GM18505 (cell line): Measurements from ENCODE around the gene MFRP.

ENCODE experiments used
- ATAC-seq: cut with Tn5 transposase; IDR thresholded peaks from one replicate; pipeline ENCODE4 v1.9.1; 2021; ENCODE audit not compliant: unreplicated experiment
- POLR2A ChIP-seq: IDR thresholded peaks from 4 replicates; pipeline ENCODE4 v1.6.1; 2011; ENCODE audit warnings: borderline replicate concordance; ENCODE audit not compliant: insufficient read depth, insufficient read length; ENCODE audit errors: extremely low read depth

The MFRP gene

DNA sequence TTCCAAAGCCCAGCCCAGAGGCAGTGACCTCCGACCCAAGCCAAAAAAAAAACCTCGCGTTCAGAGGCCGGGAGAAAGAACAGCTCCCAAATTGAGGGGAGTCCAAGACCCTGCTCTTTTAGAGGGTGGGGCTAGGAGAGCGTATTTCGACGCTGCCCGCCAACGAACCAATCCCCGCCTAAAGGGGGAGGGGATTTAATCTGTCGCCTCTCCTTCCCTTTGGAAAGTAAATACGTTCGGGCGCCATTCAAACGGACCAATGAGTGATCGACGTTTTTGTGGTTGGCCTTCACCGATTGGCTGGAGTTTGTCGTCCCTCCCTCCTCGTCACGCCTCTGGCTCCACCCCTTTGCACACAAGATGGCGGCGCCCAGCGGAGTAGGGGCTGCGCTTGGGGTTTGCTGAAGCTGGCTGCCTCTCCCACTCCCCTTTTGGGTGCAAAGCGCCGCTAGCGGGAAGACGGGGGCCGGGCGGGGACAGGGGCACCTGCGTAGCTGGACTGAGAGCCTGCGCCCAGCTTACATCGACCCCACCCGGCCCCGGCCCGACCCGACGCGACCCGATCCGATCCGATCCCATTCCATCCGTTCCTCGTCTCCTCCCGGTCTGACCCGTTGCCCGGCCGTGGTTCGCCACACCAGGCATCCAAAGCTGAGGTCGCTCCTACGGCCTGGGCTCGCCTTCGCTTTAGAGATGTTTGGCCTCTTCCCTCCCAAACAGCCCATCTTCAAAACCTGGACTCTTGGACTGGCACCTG is 12.2 kb downstream of the MFRP start, which contains the start of gene RNF26:
RNF26 (plus strand) TSS at position 354 of the 757 bp plus-strand sequence. CDS start 596 bp downstream, outside the sequence.
- TF ChIP-seq POLR2A, result peak; percentile 76
- peak; percentile 88 for ATAC-seq

DNA sequence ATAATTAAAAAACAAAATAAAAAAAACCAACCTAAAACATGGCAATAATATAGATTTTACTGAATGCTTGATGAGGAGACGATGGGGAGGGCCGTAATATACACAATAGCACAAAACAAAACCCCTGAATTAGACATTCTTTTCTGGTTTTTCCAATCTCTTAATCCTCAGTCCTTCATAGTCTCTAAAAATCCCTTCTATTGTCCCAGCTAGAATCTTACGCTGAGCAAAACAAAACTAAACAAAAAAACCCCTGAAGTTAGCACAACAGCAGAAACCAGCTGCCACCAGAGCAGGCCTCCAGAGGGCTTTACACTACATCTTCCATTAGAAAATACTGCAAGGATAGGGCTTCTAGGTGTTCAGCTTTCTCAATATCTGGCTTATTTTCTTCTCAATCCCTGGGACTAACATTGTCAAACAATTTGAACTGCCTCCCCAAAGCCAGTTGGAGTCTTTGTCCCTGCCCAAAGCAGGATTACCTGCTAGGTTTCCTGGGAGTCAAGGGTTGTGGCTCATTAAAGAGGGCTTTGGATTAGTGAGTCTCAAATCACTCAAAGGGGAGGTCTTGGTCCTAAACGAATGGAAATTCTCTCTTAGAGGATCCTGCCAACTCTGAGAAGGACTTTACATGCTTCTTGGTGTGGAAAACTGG is 14.3 kb downstream of the MFRP start:
- ATAC-seq, result no peak
- TF ChIP-seq POLR2A, result no peak

DNA sequence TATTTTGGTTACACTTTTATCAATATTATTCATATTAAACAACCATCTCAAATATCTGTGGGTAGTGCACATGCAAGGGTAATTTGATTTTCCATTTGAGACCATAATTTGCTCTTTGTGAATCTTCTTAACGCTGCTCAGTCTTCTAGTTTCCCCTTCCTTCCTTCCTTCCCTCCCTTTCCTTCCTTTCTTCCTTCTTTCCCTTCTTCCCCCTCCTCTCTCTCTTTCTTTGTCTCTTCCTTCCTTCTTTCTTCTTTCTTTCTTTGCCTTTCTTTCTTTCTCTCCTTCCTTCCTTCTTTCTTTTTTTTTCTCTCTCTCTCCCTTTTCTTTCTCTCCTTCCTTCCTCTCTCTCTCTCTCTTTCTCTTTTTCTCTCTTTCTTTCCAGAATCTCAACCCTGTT is 16.3 kb downstream of the MFRP start:
- no peak for ATAC-seq
- TF ChIP-seq POLR2A, result no peak

GRCh38 chr11:119329320-119329719 is 17.2 kb downstream of the MFRP start:
- ATAC-seq, result no peak
- no peak for TF ChIP-seq POLR2A

DNA sequence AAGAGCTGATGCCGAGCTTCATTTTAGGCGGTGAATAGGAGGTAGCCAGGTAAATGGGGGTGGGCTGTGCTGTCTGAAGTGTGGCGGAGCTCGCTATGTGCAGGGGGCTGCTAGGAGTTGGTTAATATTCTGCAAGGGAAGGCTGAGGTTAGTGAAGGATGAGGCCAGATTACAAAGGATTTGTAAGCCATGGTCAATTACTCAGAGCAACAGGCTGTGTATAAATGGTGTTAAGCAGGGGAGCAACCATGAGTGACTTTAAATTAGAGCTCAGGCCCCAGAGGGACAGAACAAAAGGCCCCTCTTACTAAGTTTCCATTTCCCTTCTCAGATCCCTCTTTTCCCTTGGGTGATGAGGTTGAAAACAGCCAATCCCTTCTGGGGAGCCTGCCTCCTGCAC is 22.3 kb downstream of the MFRP start:
- no peak for ATAC-seq
- TF ChIP-seq POLR2A, result no peak

- ATAC-seq, result no peak
- TF ChIP-seq POLR2A, result no peak
These were observed 22.9 kb downstream of the MFRP start for GRCh38 chr11:119323532-119324033.

GRCh38 chr11:119322921-119323531 is 23.5 kb downstream of the MFRP start:
- ATAC-seq, result no peak
- no peak for TF ChIP-seq POLR2A

GRCh38 chr11:119322360-119322739 is 24.2 kb downstream of the MFRP start:
- TF ChIP-seq POLR2A, result no peak
- no peak for ATAC-seq

DNA sequence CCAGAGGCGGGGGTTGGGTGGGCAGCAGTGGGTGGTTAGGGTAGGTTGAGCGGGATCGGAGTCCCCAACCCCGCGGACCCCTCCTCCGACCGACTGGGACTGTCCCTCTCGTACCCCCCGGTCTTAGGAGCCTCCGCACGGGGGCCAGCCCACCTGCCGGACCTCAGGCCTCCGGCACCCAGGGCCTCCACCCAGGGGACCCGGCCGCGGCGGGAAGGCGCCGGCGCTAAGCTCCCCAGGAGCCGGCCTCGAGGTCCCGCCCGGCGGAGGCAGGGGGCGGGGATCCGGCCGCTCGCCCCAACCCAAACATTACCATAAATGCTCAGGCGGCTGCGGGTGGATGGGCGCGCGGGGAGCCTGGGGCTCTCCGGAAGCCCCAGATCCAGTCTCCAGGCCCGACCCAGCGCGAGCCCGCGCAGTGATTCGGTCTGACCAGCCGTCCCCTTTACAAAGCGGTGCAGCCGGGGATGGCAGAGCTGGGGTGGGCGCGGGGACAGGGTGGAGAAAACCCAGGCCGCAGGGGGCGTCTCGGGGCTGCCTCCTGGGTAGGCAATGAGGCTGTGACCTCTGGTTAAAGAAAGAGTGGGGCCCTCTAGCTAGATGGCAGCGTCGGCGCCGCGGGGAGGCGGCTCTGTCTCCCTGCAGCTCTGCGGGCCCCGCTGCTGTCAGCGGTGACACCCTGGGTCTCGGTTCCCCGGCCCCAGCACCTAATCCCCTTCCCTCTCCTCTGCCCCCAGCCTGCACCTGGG is 25.6 kb downstream of the MFRP start:
- TF ChIP-seq POLR2A, result peak; percentile 65
- peak; percentile 50 for ATAC-seq

GRCh38 chr11:119320240-119320775 is 26.2 kb downstream of the MFRP start:
- no peak for ATAC-seq
- TF ChIP-seq POLR2A, result no peak

DNA sequence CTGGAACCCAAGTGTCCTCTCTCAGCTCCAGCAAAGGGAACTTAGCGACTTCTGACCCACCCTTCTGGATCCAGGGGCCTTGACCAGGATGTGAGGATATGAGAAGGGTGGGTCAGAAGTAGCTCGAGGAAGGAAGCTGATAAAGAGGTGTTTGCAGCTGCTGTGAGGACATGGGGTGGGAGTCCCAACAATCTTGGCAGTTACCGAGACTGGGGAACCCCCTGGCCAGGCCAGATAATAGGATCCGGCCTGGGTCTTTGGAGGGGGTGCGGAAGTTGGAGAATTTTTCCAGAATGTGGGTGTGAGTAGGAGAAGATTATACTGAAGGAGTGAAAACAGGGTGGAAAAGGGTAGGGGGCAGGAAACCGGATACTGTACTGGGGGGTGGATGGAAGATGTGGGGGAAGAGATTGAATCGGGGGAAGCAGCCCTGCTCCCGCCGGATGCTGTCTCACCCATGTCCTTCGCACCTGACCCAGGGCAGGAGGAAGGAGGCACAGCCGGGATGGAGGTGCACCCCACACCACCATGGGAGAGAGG is 26.7 kb downstream of the MFRP start:
- no peak for ATAC-seq
- no peak for TF ChIP-seq POLR2A

DNA sequence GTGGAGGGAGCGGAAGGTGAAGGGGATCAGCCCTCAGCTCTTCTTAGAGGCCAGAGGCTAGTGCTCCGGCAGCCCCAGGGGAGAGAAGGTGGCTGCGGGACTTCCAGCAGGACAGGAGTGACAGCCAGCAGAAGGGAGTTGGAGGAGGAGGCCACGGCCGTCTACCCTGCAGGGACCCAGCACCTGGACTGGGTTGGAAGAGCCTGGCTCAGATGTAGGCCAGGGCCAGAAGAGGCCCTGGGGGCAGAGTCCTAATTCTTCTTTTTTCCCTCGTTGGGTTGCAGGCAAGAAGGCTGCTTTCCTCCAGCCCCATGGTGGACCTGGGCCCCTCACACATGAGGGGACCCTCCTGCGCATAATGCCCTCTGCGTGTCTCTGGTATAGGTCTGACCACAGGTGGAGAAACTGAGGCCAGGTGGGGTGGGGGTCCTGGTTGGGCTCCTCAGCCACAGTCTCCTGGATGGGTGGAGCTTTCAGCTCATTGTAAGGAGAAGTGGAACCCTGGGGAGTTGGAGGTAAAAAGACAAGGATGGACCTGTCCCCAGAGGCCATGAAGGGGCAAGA is 27.3 kb downstream of the MFRP start:
- ATAC-seq, result no peak
- no peak for TF ChIP-seq POLR2A
